B cell (primary cell): ENCODE data around the gene SMIM21. TPM values are rescaled to one million over a fixed set of nuclear protein-coding genes. Genes with fewer than 3 reads are reported as not detected.

Experiments used
- ATAC-seq: fragments of 200-7000 bp; cut with Tn5 transposase; one replicate; pipeline ENCODE4 v1.10.0; 2021; ENCODE audit warnings: low read depth, mild to moderate bottlenecking, moderate number of reproducible peaks, moderate library complexity
- CTCF ChIA-PET: fragments of 350-600 bp; sonication (Branson Sonifier 250); formaldehyde crosslinking; loops from one replicate; lab custom pipeline; 2021; ENCODE audit warnings: antibody characterized with exemption, inconsistent platforms; lab: Charles Lee
- POLR2A ChIA-PET: fragments of 350-600 bp; sonication (Branson Sonifier 250); formaldehyde crosslinking; loops from one replicate; lab custom pipeline; 2021; ENCODE audit warnings: antibody characterized with exemption; lab: Charles Lee
- DNase-seq: peaks from one replicate; pipeline ENCODE4 v3.0.0; 2013
- H2AFZ ChIP-seq: 2 replicates; pipeline ENCODE4 v1.6.1; 2012; ENCODE audit warnings: mild to moderate bottlenecking, low read depth, low read length; ENCODE audit not compliant: insufficient read depth, poor library complexity, severe bottlenecking
- H3K27ac ChIP-seq, 2 donors: 1 replicate in 1 of 2; 2 replicates in 1 of 2; pipeline ENCODE4 v1.5.1; 2012 to 2013; ENCODE audit warnings: low read length in 2 of 2, mild to moderate bottlenecking in 2 of 2, moderate library complexity in 1 of 2
- H3K27me3 ChIP-seq, 4 experiments: fragments of 200-600 bp in 1 of 4; sonication (generic) in 1 of 4; replicated peaks in 1 of 4; 1 replicate in 2 of 4; 2 replicates in 2 of 4; pipeline versions ENCODE4 v1.6.1 to v1.7.0; 2013 to 2016; ENCODE audit warnings: low read length in 3 of 4, mild to moderate bottlenecking in 2 of 4, mixed read lengths in 1 of 4, moderate library complexity in 1 of 4; ENCODE audit not compliant: insufficient read depth in 4 of 4, control insufficient read depth in 3 of 4; ENCODE audit errors: control extremely low read depth in 1 of 4
- H3K36me3 ChIP-seq, 2 experiments: replicated peaks in 1 of 2; 1 replicate in 1 of 2; 2 replicates in 1 of 2; pipeline versions ENCODE4 v1.6.1 to v1.7.1; 2013; ENCODE audit warnings: low read length in 1 of 2; ENCODE audit not compliant: insufficient read depth in 2 of 2, control insufficient read depth in 1 of 2; ENCODE audit errors: control extremely low read depth in 1 of 2, extremely low read depth in 1 of 2
- H3K4me1 ChIP-seq, 2 donors: fragments of 200-600 bp in 1 of 2; sonication (generic) in 1 of 2; 1 replicate in 1 of 2; 2 replicates in 1 of 2; pipeline versions ENCODE4 v1.5.1 to v1.6.1; 2013 to 2017; ENCODE audit warnings: low read length in 2 of 2; ENCODE audit not compliant: control insufficient read depth in 2 of 2, insufficient read depth in 2 of 2
- H3K4me2 ChIP-seq: replicated peaks from 2 replicates; pipeline ENCODE3; 2012; ENCODE audit warnings: mild to moderate bottlenecking, low read depth, low read length; ENCODE audit not compliant: poor library complexity, severe bottlenecking
- H3K4me3 ChIP-seq, 5 experiments: fragments of 200-600 bp in 1 of 5; sonication (generic) in 1 of 5; 1 replicate in 3 of 5; 2 replicates in 2 of 5; pipeline versions ENCODE4 v1.5.1 to v1.7.0; 2011 to 2016; ENCODE audit warnings: low read length in 4 of 5, mild to moderate bottlenecking in 4 of 5, low read depth in 2 of 5, control low read depth in 1 of 5, moderate library complexity in 1 of 5; ENCODE audit not compliant: insufficient read depth in 1 of 5; ENCODE audit errors: control extremely low read depth in 1 of 5, extremely low read depth in 1 of 5
- H3K79me2 ChIP-seq: fragments of 200-600 bp; sonication (generic); one replicate; pipeline ENCODE4 v1.6.0; 2016; ENCODE audit warnings: low read length; ENCODE audit not compliant: control insufficient read depth, insufficient read depth
- H3K9ac ChIP-seq: fragments of 200-600 bp; sonication (generic); 2 replicates; pipeline ENCODE4 v1.6.1; 2017; ENCODE audit warnings: mild to moderate bottlenecking, low read length, moderate library complexity
- H3K9me3 ChIP-seq, 3 donors: one replicate each; pipeline versions ENCODE4 v1.6.1 to v1.7.1; 2013; ENCODE audit warnings: low read length in 2 of 3; ENCODE audit not compliant: control insufficient read depth in 2 of 3, insufficient read depth in 1 of 3; ENCODE audit errors: control extremely low read depth in 1 of 3
- H4K20me1 ChIP-seq: 2 replicates; pipeline ENCODE4 v1.6.0; 2012; ENCODE audit warnings: mild to moderate bottlenecking, low read length; ENCODE audit not compliant: insufficient read depth, control insufficient read depth, poor library complexity, severe bottlenecking
- H3K27ac Mint-ChIP-seq: one replicate; pipeline ENCODE4 v1.8.0; 2021; ENCODE audit warnings: mixed read lengths
- H3K27me3 Mint-ChIP-seq: one replicate; pipeline ENCODE4 v1.8.0; 2021; ENCODE audit warnings: mixed read lengths
- H3K4me1 Mint-ChIP-seq: one replicate; pipeline ENCODE4 v1.8.0; 2021; ENCODE audit warnings: mixed read lengths
- H3K4me3 Mint-ChIP-seq: one replicate; pipeline ENCODE4 v1.8.0; 2021; ENCODE audit warnings: mixed read lengths
- H3K9me3 Mint-ChIP-seq: one replicate; pipeline ENCODE4 v1.8.0; 2022; ENCODE audit warnings: mixed read lengths; ENCODE audit not compliant: insufficient read depth
- CTCF ChIP-seq: fragments of 200-600 bp; IDR thresholded peaks from one replicate; pipeline ENCODE4 v1.8.0; 2022; ENCODE audit warnings: antibody characterized with exemption, mild to moderate bottlenecking
- EZH2 ChIP-seq: IDR thresholded peaks from 2 replicates; pipeline ENCODE4 v1.6.1; 2012; ENCODE audit warnings: borderline replicate concordance, low read depth, mild to moderate bottlenecking, moderate library complexity, low read length; ENCODE audit not compliant: insufficient read depth, poor library complexity, severe bottlenecking
- WGBS: methylation state at CpG from one replicate; pipeline ENCODE4 v1.1.5; 2013; ENCODE audit warnings: missing lambda C conversion rate; ENCODE audit not compliant: insufficient coverage; 5-methylcytosine and 5-hydroxymethylcytosine counted together
- intact Hi-C: fragments of 100-400 bp; cut with micrococcal nuclease; formaldehyde crosslinking; loops from one replicate; pipeline ENCODE4 v1.10.0; 2022
- polyA plus RNA-seq: library from polyadenylated mRNA; depleted of rRNA; stranded (reverse); fragments of >200 nt; gene quantifications from 2 replicates; pipeline ENCODE4 v1.2.3, GENCODE V29; 2012
- total RNA-seq, 2 donors: library from RNA; stranded (reverse); fragments of 120-200 nt in 1 of 2; gene quantifications; 1 replicate in 1 of 2; 2 replicates in 1 of 2; pipeline versions ENCODE4 v1.2.3 to v1.2.4, GENCODE V29; 2013 to 2022

The SMIM21 gene
- total and polyA plus RNA-seq, 2 donors (not counting 1 experiment from before 2014, with no cell fraction given): not detected

- H3K27me3 Mint-ChIP-seq: peaks cover 10% of the 10 kb centered on the region
- Histone ChIP-seq H2AFZ (no peak overlapping the region), H4K20me1 (no peaks in the 10 kb centered on the region), H3K36me3 (no peaks in the 10 kb centered on the region), H3K4me3 (no peak overlapping the region), H3K4me2 (no peak overlapping the region), H3K4me1 (no peaks in the 10 kb centered on the region), H3K27ac (no peak overlapping the region), H3K79me2 (no peaks in the 10 kb centered on the region), H3K27me3 (no peaks in the 10 kb centered on the region), H3K9me3 (peaks cover 0 to 3% (median 0%) of the 10 kb centered on the region in 3 donors), H3K9ac (no peak overlapping the region)
- no peak for TF ChIP-seq EZH2
- no peak for TF ChIP-seq CTCF
- ChIA-PET POLR2A (no interaction called here), CTCF (no interaction called here)
- DNase-seq: no peak
- H3K4me3 Mint-ChIP-seq: no peak overlapping the region
- no peak for ATAC-seq
- no peaks in the 10 kb centered on the region for H3K9me3 Mint-ChIP-seq
- intact Hi-C loops: no loop called here
- H3K4me1 Mint-ChIP-seq: no peaks in the 10 kb centered on the region
- H3K27ac Mint-ChIP-seq: no peak overlapping the region
- WGBS: 100% methylated on average over 1 of the region's 4 CpGs
These were observed 16.9 kb downstream of the SMIM21 start for GRCh38 chr18:75410611-75411010.

- Histone ChIP-seq H3K4me3 (no peak overlapping the region), H3K79me2 (no peaks in the 10 kb centered on the region), H3K36me3 (no peaks in the 10 kb centered on the region), H2AFZ (no peak overlapping the region), H3K27ac (no peak overlapping the region), H3K9ac (no peak overlapping the region), H3K9me3 (peaks cover 0 to 3% (median 0%) of the 10 kb centered on the region in 3 donors), H3K4me2 (no peak overlapping the region), H3K27me3 (no peaks in the 10 kb centered on the region), H4K20me1 (no peaks in the 10 kb centered on the region), H3K4me1 (no peaks in the 10 kb centered on the region)
- Mint-ChIP-seq H3K4me1 (no peaks in the 10 kb centered on the region), H3K9me3 (no peaks in the 10 kb centered on the region), H3K4me3 (no peak overlapping the region), H3K27ac (no peak overlapping the region), H3K27me3 (peaks cover 10% of the 10 kb centered on the region)
- 84% methylated on average over 7 of the region's 9 CpGs for WGBS
- CTCF ChIA-PET: no interaction called here
- ATAC-seq (no peak), DNase-seq (no peak)
- TF ChIP-seq EZH2 (no peak), CTCF (no peak)
- intact Hi-C loops: no loop called here
- POLR2A ChIA-PET: no interaction called here
These were observed 17.7 kb downstream of the SMIM21 start for GRCh38 chr18:75409806-75410205.
